A673 (cell line): ENCODE data around the gene SLCO3A1. TPM values are rescaled to one million over a fixed set of nuclear protein-coding genes. Genes with fewer than 3 reads are reported as not detected.

Experiments
- BruUV-seq: library from RNA; stranded (reverse); fragments of 400-500 nt; replicated peaks from 2 replicates; lab custom pipeline; 2021; lab: Mats Ljungman, UMichigan
- CTCF ChIA-PET: fragments of 300-600 bp; sonication (Branson Sonifier 250); formaldehyde crosslinking; loops from one replicate; lab custom pipeline; 2022; ENCODE audit warnings: antibody characterized with exemption; lab: Charles Lee
- POLR2A ChIA-PET: fragments of 300-600 bp; sonication (Branson Sonifier 250); formaldehyde crosslinking; loops from one replicate; lab custom pipeline; 2022; ENCODE audit warnings: antibody characterized with exemption; ENCODE audit not compliant: low non-redundant PET; lab: Charles Lee
- DNase-seq: peaks from one replicate; pipeline ENCODE4 v3.0.0-alpha.2; 2015; ENCODE audit warnings: low spot score
- H3K27ac ChIP-seq: fragments of 200-600 bp; sonication (generic); 2 replicates; pipeline ENCODE4 v1.5.1; 2016; ENCODE audit warnings: mixed run types, low read depth, mild to moderate bottlenecking, mixed read lengths, antibody characterized with exemption, low read length; ENCODE audit not compliant: poor library complexity, severe bottlenecking
- H3K27me3 ChIP-seq: fragments of 200-600 bp; sonication (generic); replicated peaks from 2 replicates; pipeline ENCODE4 v1.6.1; 2017; ENCODE audit warnings: mixed run types, low read depth, mild to moderate bottlenecking, mixed read lengths, antibody characterized with exemption, low read length; ENCODE audit not compliant: insufficient read depth, poor library complexity
- H3K36me3 ChIP-seq: fragments of 200-600 bp; sonication (generic); 2 replicates; pipeline ENCODE4 v1.6.1; 2016; ENCODE audit warnings: mixed run types, mild to moderate bottlenecking, mixed read lengths, antibody characterized with exemption, low read length; ENCODE audit not compliant: insufficient read depth, poor library complexity, severe bottlenecking
- H3K4me1 ChIP-seq: fragments of 200-600 bp; sonication (generic); 2 replicates; pipeline ENCODE4 v1.6.1; 2017; ENCODE audit warnings: mixed run types, mild to moderate bottlenecking, mixed read lengths, antibody characterized with exemption, low read length; ENCODE audit not compliant: insufficient read depth, poor library complexity, severe bottlenecking
- H3K4me3 ChIP-seq: fragments of 200-600 bp; sonication (generic); 2 replicates; pipeline ENCODE4 v1.5.1; 2016; ENCODE audit warnings: low read depth, mixed run types, mild to moderate bottlenecking, mixed read lengths, low read length; ENCODE audit not compliant: poor library complexity, severe bottlenecking
- H3K9me3 ChIP-seq: fragments of 200-600 bp; sonication (generic); 2 replicates; pipeline ENCODE4 v1.6.1; 2016; ENCODE audit warnings: mixed run types, low read depth, mild to moderate bottlenecking, mixed read lengths, antibody characterized with exemption, low read length; ENCODE audit not compliant: poor library complexity, severe bottlenecking
- CTCF ChIP-seq: fragments of 300-800, 200-600 bp; sonication (generic); conservative IDR thresholded peaks from 2 replicates; pipeline ENCODE4 v1.5.1; 2017; ENCODE audit warnings: low read depth, mild to moderate bottlenecking, antibody characterized with exemption, low read length, moderate library complexity, mixed read lengths
- EZH2 ChIP-seq: fragments of 200-600 bp; sonication (generic); IDR thresholded peaks from 2 replicates; pipeline ENCODE4 v1.6.1; 2017; ENCODE audit warnings: borderline replicate concordance, low read depth, mild to moderate bottlenecking, mixed read lengths, antibody characterized with exemption, low read length; ENCODE audit not compliant: poor library complexity, severe bottlenecking
- intact Hi-C: fragments of 100-400 bp; cut with micrococcal nuclease; formaldehyde crosslinking; loops from one replicate; pipeline ENCODE4 v1.10.0; 2022; ENCODE audit not compliant: unreplicated experiment
- total RNA-seq: library from RNA; stranded (reverse); gene quantifications from 2 replicates; pipeline ENCODE4 v1.2.3, GENCODE V29; 2021

Gene SLCO3A1
- total RNA-seq, 1 experiment from 2014 or later: 16.6 TPM

GRCh38 chr15:92140796-92141195 lies 287.3 kb downstream of the SLCO3A1 start:
- H3K4me3 ChIP-seq: no peak overlapping the region
- no TSS peak for BruUV-seq
- TF ChIP-seq EZH2 (no peak), CTCF (no peak)
- POLR2A ChIA-PET: no interaction called here
- H3K36me3 ChIP-seq: no peaks in the 10 kb centered on the region
- DNase-seq: no peak
- H3K27me3 ChIP-seq: no peaks in the 10 kb centered on the region
- no peaks in the 10 kb centered on the region for H3K9me3 ChIP-seq
- intact Hi-C loops: no loop called here
- H3K4me1 ChIP-seq: no peaks in the 10 kb centered on the region
- H3K27ac ChIP-seq: no peak overlapping the region
- CTCF ChIA-PET: no interaction called here

- no peak overlapping the region for H3K27ac ChIP-seq
- ChIA-PET POLR2A (no interaction called here), CTCF (no interaction called here)
- no peaks in the 10 kb centered on the region for H3K27me3 ChIP-seq
- intact Hi-C loops: no loop called here
- H3K36me3 ChIP-seq: no peaks in the 10 kb centered on the region
- no peak for TF ChIP-seq EZH2
- no peak for TF ChIP-seq CTCF
- no peak for DNase-seq
- no peak overlapping the region for H3K4me3 ChIP-seq
- BruUV-seq: no TSS peak
- H3K9me3 ChIP-seq: no peaks in the 10 kb centered on the region
- peaks cover 8% of the 10 kb centered on the region for H3K4me1 ChIP-seq
These were observed 288.1 kb downstream of the SLCO3A1 start for GRCh38 chr15:92141607-92142006.

- intact Hi-C loops: no loop called here
- CTCF ChIA-PET: no interaction called here
These were observed 289.0 kb downstream of the SLCO3A1 start for GRCh38 chr15:92142242-92143232.

More at GRCh38 chr15:92142242-92143232, 289.0 kb downstream of the SLCO3A1 start:
- H3K4me1 ChIP-seq: peaks cover 12% of the 10 kb centered on the region
- no peak for DNase-seq
- POLR2A ChIA-PET: no interaction called here
- H3K9me3 ChIP-seq: no peaks in the 10 kb centered on the region
- BruUV-seq: no TSS peak
- no peaks in the 10 kb centered on the region for H3K36me3 ChIP-seq
- no peak for TF ChIP-seq EZH2
- TF ChIP-seq CTCF: no peak
- no peaks in the 10 kb centered on the region for H3K27me3 ChIP-seq
- no peak overlapping the region for H3K27ac ChIP-seq
- H3K4me3 ChIP-seq: no peak overlapping the region
